ENCODE data around the gene SFTPD.
A peak's percentile ranks its signal among the peaks of the same experiment; 100 is the strongest.
"Not testable (repeated sequence)": the region's sequence is repeated elsewhere in the genome, so short reads cannot be mapped to it uniquely, and the experiment has no call there.

The SFTPD gene

DNA sequence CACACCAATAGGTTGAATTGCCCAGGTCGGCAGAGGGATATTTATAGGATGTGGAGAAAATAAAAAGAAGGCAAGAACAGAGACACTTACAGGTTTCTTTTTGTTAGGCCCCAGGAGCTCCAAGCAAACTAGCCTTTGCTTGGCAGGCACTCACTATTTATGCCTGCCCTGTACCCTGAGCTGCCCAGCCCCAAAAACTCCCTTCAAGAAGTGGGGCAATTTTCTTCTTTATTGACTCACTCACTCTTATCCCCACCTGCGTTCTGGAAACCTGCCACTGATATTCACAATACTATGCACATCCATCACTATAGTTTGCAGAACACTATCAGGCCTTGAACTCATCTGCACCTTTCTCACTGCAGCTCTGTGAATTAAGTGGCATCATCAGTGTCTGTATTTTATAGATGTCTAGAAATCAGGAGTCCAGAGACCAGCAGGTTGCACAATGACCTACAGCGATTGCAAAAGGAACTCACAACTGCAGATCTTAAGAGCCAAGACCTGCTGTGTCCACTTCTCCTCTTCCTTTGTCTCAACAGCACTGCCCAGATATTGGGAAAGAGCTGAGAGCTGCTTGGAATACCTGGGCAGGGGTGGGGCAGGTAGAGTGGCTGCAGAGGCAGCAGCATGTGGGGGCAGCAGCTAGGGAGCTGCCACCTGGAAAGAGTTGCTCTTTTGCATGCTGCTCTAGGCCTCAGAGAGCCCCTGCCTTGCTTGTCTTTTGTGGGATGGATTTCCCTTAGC is at the start of gene SFTPD:
Gene SFTPD, minus strand, starts transcription at position 130 of the 747 bp plus-strand sequence. CDS start 2,446 bp downstream, outside the sequence.
- DNase-seq (ENCODE audit: low spot score): no peak

DNA sequence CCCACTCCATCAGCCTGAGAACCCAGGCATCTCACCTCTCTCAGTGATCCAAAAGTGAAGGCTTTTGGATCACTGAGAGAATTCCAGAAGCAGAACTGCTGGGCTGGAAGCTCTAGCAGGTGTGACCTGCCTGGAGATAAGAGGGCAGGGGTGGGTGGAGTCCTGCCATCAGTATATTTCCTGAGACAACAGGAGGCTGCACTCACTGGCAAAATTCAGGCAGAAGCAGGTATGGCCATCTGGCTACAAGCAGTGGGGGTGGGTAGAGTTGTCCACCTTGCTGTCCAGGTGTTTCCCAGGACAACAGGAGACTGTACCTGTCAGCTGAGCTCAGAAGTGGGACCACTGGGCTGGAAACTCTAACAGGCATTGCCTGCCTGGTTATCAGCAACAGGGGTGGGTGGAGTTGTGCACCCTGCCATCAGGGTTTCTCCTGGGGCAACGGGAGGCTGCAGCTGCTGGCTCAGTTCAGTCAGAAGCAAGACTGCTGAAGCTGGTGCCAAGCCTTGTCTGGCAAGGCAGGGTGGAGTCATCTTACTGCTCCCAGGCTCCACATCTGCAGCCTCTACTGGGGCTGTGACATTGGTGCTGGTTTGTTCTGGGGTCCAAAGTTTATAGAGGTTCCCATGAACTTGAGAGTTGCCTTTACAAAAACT is 47.2 kb upstream of the SFTPD start:
- no peak for DNase-seq (ENCODE audit: low spot score)

GRCh38 chr10:79994556-79994955 is 45.7 kb upstream of the SFTPD start:
- DNase-seq (ENCODE audit: low spot score): no peak

GRCh38 chr10:79988199-79988598 is 39.3 kb upstream of the SFTPD start:
- DNase-seq (ENCODE audit: low spot score): not testable (repeated sequence)

DNA sequence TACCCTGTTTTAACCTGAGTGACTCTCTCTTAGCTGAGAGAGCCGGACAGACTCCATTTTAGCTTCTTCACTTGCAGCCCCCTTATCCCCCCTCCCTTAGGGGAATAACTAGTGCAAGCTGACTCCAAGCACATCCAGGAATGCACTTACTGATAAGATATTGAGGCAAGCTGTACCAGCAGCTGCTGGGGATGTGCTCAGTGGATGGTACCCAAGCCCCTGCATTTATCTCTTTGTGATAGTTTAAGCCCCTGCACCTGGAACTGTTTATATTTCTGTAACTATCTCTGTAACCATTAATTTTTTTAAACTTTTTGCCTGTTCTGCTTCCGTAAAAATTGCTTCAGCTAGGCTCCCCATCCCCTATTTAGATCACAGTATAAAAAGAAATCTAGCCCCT is 37.8 kb upstream of the SFTPD start:
- DNase-seq (ENCODE audit: low spot score): not testable (repeated sequence)

DNA sequence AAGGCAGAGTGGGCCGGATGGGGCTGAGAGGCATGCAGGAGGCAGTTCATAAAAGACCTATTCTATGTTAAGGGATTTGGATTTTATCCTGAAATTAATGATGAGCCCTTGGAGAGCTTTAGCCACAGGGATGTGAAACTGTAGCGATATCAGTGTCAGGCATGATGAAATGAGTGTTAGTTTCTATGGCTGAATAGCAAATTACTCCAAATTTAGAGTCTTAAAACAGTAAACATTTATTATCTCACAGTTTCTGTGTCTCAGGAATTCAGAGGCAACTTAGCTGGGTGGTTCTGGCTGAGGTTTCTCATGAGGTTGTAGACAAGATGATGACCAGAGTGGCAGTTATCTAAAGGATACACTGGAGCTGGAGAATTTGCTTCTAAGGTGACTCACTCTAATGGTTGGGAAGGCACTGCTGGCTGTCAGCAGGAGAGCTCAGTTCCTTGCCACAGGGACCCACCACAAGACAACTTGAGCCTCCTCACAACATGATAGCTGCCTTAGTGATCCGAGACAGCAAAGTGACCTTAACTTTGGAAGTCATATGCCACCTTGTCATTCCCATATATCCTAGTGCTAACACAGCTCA is 36.7 kb upstream of the SFTPD start:
- no peak for DNase-seq (ENCODE audit: low spot score)

- no peak for DNase-seq (ENCODE audit: low spot score)
Observed at GRCh38 chr10:79984851-79985250, 35.9 kb upstream of the SFTPD start.

GRCh38 chr10:79983286-79983909 is 34.5 kb upstream of the SFTPD start:
- no peak for DNase-seq (ENCODE audit: low spot score)

GRCh38 chr10:79982861-79983260 is 34.0 kb upstream of the SFTPD start:
- DNase-seq (ENCODE audit: low spot score): no peak

GRCh38 chr10:79982362-79982800 is 33.5 kb upstream of the SFTPD start:
- DNase-seq (ENCODE audit: low spot score): no peak

DNA sequence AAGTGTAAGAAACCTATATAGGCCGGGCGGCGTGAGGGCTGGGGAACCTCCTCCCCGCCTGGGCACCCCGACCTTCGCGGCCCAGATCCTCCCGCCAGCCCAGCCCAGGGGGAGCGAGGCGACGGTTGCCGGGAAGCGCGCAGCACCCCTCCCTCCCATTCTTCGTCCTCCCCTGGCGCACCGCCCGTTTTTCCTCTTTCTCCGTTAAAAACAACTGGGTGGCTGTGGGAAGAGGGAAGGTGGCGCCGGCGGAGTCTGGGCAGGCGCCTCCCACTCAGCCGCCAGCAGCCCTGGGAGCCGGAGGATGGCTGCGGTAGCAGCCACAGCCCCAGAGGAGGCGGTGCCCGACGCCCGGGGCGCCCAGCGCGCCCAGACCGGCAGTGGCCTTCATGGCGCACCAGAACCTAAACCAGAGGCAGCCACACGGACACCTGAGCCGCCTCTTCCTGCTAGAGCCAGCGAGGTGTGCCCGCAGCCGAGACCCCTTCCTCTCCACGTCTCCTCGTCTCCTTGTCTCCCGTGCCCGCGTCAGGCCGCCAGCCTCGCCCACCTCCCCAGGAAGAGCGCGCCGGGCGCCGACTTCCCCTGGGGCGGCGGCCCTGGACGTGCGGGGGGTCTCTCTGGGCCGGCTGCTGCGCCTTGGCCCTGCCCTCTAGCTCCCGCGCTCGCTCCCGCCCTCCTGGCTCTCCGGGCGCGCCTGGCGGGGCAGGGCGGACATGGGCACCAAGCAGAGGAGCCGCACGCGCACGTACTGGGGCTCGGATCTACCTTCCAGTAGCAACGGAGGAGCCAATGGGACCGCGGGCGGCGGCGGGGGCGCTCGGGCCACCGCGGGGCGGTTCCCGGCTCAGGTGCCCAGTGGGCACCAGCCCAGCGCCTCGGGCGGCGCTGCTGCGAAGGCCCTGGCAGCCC is 32.8 kb upstream of the SFTPD start:
- DNase-seq (ENCODE audit: low spot score): peak; percentile 9

GRCh38 chr10:79980711-79981110 is 31.8 kb upstream of the SFTPD start:
- DNase-seq (ENCODE audit: low spot score): no peak

DNA sequence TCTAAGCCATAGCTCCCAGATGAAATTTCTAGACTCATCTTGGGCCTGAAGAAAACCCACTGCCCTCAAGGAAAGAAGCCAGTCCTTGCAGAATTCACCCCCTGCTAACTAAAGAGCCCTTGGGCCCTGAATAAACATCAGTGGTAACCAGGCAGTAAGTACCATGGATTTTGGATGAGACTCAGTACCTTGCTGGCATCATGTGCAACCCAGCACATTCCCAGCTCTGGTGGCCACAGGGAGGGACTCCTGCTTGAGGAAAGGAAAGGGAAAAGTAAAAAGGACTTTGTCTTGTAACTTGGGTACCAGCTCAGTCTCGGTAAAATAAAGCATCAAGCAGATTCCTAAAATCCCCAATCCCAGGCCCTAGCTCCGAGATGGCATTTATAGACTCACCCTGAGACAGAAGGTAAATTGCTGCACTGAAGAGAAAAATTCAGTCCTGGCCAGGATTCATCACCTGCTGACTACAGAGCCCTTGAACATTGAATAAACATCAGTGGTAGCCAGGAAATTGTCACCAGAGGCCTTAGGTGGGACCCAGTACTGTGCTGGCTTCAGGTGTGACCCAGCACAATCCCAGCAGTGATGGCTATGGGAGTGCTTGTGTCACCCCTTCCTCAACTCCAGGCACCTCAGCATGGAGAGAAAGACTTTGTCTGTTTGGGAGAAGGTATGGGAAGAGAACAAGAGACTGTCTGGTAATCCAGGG is 31.2 kb upstream of the SFTPD start:
- no peak for DNase-seq (ENCODE audit: low spot score)

GRCh38 chr10:79979310-79979975 is 30.5 kb upstream of the SFTPD start:
- no peak for DNase-seq (ENCODE audit: low spot score)

DNA sequence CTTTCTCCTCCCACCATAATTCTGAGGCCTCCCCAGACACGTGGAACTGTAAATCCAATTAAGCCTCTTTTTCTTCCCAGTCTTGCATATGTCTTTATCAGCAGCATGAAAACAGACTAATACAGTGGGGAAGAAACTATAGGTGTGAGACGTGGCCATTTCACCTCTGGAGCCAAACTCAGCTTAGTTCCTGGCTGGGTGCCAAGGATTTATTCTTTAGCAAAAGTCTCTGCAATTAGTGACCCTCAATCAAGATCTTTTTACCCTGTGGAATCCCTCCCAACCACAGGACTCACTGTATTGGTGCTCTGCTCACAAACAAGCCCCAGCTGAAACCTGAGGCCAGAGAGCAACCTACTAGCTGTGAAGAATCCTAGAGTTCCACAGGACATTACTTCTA is 28.1 kb upstream of the SFTPD start:
- DNase-seq (ENCODE audit: low spot score): no peak

- DNase-seq (ENCODE audit: low spot score): no peak
Observed at GRCh38 chr10:79970062-79970461, 21.2 kb upstream of the SFTPD start.

DNA sequence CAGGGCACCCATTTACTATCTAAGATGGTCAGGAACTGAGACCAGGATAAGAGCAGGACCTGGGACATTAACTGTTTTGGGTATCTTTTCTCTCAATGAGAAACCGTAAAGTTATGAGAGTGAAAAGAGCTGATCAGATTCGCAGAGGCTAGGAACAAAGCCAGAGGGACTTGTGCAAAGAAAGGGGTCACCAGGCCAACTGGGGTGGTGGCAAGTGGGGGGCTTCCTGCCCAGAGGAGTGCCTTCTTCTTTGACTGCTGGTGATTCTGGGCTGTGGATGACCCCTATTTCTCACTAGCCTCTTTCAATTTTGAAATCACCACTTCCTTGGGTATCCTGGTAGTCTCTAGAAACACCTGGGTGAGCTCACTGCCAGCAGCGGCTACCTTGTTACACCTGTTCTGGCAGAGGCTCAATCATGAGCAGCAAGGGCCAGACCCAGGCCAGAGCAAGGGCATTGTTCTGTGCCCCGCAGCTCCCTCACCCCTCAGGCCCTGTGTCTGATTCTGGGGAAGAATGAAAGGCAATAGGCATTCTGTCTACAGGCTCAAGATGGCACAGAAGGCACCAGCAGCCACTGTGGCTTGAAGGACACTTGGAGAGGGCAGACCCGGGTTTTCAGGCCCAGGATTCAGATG is 999 bp downstream of the SFTPD start:
- DNase-seq (ENCODE audit: low spot score): no peak

DNA sequence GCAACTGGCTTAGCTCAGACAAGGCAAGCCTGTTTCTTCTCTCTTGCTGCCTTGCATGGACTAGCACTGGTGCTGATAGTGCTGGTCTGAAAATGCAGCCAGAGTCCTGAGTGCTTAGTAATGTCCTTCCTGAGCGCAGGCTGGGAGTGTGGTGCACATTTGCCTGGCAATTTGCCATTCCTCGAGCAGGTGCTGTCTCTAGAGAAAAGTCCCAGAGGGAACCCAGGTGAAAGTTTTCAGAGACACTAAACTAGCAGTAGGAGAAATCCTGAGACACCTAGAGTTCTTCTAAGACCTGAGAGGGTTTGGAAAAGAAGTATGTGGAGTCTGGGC is 1.9 kb downstream of the SFTPD start:
- DNase-seq (ENCODE audit: low spot score): no peak

GRCh38 chr10:79946271-79947082 is 2.4 kb downstream of the SFTPD start:
- DNase-seq (ENCODE audit: low spot score): no peak
